ENCODE measurements around the gene HIVEP3.

HIVEP3 gene

DNA sequence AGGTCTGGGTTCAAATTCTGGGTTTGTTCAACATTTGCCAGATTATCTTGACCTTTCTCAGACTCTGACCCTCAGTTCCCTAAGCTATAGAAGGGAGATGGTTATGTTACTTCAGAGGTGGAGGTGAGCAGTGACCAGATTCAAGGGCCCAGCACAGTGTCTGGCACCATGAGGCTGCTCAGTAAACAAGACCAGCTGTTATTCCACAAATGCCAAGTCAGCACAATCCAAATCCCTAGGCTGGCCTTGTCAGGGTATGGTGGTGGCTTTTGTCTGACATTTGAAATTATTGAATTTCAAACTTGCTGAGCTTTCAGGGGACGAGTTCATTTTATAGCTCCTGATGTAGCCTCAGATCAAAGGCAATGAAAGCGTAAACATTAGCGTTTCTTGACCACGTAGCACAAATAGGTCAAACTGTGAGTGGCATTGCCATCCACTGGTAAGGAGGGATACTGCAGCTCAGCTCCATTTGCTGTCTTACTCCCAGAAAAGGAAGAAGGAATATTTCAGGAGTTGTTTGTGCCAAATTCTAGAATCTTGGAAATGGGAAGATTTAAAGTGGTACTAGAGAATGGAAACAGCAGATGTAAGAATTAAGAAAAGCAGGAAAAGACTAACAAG, 339.9 kb downstream of the HIVEP3 start:
- Histone ChIP-seq H4K20me1 (ENCODE audit: insufficient read depth, low read length, poor library complexity, severe bottlenecking) (no peaks in the 10 kb centered on the region), H3K27me3 (ENCODE audit: insufficient read depth, low read length, poor library complexity, severe bottlenecking) (no peaks in the 10 kb centered on the region), H3K9me2 (replicated peaks; ENCODE audit: low read depth, low read length) (no peaks in the 10 kb centered on the region), H3K36me3 (ENCODE audit: insufficient read depth, low read length) (no peaks in the 10 kb centered on the region), H3K9ac (ENCODE audit: low read depth, low read length, poor library complexity, severe bottlenecking) (no peak overlapping the region), H3K4me3 (ENCODE audit: low read length, poor library complexity, severe bottlenecking) (no peak overlapping the region), H2AFZ (ENCODE audit: low read length) (no peak overlapping the region), H3K9me3 (ENCODE audit: insufficient read depth, low read depth, low read length) (no peaks in the 10 kb centered on the region), H3K79me2 (ENCODE audit: insufficient read depth, low read length) (no peaks in the 10 kb centered on the region), H3K4me2 (ENCODE audit: low read depth, low read length, poor library complexity, severe bottlenecking) (no peak overlapping the region), H3F3A (ENCODE audit: low read depth) (no peaks in the 10 kb centered on the region), H3K4me1 (ENCODE audit: insufficient read depth, low read length, poor library complexity, severe bottlenecking) (peaks cover 9% of the 10 kb centered on the region)
- TF ChIP-seq CTCF (conservative IDR thresholded peaks at IDR 0.05; ENCODE audit: low read length) (peak; percentile 74), EZH2phosphoT487 (IDR thresholded peaks at IDR 0.05; ENCODE audit: borderline replicate concordance) (no peak)

DNA sequence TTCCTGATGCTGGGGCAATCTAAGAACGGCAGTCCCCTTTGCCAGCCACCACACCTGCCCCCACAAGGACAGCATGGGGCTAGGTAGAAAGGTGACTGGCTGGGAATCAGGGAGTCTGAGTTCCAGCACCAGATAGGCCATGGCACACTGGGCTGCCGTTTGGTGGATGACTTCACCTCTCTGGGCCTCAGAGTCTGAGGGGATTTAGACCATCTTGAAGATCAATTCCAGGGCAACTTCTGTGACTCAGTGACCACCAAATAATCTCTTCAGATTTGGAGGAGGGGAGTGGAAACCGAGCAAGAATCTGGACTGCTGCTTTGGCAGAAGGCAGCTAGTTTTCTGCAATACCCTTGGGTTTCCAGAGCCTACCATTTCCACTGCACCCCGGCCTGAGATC, 342.1 kb downstream of the HIVEP3 start:
- Histone ChIP-seq H3K9ac (ENCODE audit: low read depth, low read length, poor library complexity, severe bottlenecking) (no peak overlapping the region), H3K4me1 (ENCODE audit: insufficient read depth, low read length, poor library complexity, severe bottlenecking) (peaks cover 12% of the 10 kb centered on the region), H4K20me1 (ENCODE audit: insufficient read depth, low read length, poor library complexity, severe bottlenecking) (no peaks in the 10 kb centered on the region), H3K9me2 (replicated peaks; ENCODE audit: low read depth, low read length) (no peaks in the 10 kb centered on the region), H3K27me3 (ENCODE audit: insufficient read depth, low read length, poor library complexity, severe bottlenecking) (no peaks in the 10 kb centered on the region), H3K79me2 (ENCODE audit: insufficient read depth, low read length) (no peaks in the 10 kb centered on the region), H3K4me2 (ENCODE audit: low read depth, low read length, poor library complexity, severe bottlenecking) (no peak overlapping the region), H3K9me3 (ENCODE audit: insufficient read depth, low read depth, low read length) (no peaks in the 10 kb centered on the region), H3K36me3 (ENCODE audit: insufficient read depth, low read length) (no peaks in the 10 kb centered on the region), H3F3A (ENCODE audit: low read depth) (no peaks in the 10 kb centered on the region), H3K4me3 (ENCODE audit: low read length, poor library complexity, severe bottlenecking) (no peak overlapping the region), H2AFZ (ENCODE audit: low read length) (no peak overlapping the region)
- TF ChIP-seq EZH2phosphoT487 (IDR thresholded peaks at IDR 0.05; ENCODE audit: borderline replicate concordance) (no peak), CTCF (conservative IDR thresholded peaks at IDR 0.05; ENCODE audit: low read length) (no peak)

GRCh38 chr1:41576206-41576605, 342.5 kb downstream of the HIVEP3 start:
- Histone ChIP-seq H3K27me3 (ENCODE audit: insufficient read depth, low read length, poor library complexity, severe bottlenecking) (no peaks in the 10 kb centered on the region), H3K4me1 (ENCODE audit: insufficient read depth, low read length, poor library complexity, severe bottlenecking) (peaks cover 12% of the 10 kb centered on the region), H3K79me2 (ENCODE audit: insufficient read depth, low read length) (no peaks in the 10 kb centered on the region), H3K36me3 (ENCODE audit: insufficient read depth, low read length) (no peaks in the 10 kb centered on the region), H2AFZ (ENCODE audit: low read length) (no peak overlapping the region), H3K4me2 (ENCODE audit: low read depth, low read length, poor library complexity, severe bottlenecking) (no peak overlapping the region), H3K9me2 (replicated peaks; ENCODE audit: low read depth, low read length) (no peaks in the 10 kb centered on the region), H3F3A (ENCODE audit: low read depth) (no peaks in the 10 kb centered on the region), H3K9me3 (ENCODE audit: insufficient read depth, low read depth, low read length) (no peaks in the 10 kb centered on the region), H3K9ac (ENCODE audit: low read depth, low read length, poor library complexity, severe bottlenecking) (no peak overlapping the region), H3K4me3 (ENCODE audit: low read length, poor library complexity, severe bottlenecking) (no peak overlapping the region), H4K20me1 (ENCODE audit: insufficient read depth, low read length, poor library complexity, severe bottlenecking) (no peaks in the 10 kb centered on the region)
- TF ChIP-seq EZH2phosphoT487 (IDR thresholded peaks at IDR 0.05; ENCODE audit: borderline replicate concordance) (no peak), CTCF (conservative IDR thresholded peaks at IDR 0.05; ENCODE audit: low read length) (no peak)

Measured in Loucy (cell line).